ENCODE data around the gene ETFA.

DNA sequence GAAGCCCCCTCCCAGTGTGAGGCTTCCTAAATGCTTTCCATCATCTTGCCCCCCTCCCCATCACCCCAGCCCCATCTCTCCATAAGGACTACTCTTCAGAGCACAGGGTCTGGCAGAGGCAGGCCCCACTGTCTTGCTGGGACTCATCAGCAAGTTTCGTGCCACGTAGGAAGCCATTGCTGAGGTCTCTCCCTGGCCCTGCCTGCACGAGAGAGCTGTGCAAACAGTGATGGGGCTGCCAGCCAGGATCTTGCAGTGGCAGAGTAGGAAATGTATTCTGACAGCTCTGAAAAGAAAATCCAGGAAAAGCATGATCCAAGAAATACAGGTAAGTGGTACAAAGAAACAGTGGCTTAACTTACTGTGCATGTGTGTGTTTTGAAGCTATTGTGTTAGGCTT is 47.9 kb upstream of the ETFA start:
- TF ChIP-seq ZFP30 (CRISPR knock-in tag; IDR thresholded peaks at IDR 0.05) (no peak), TOX (CRISPR knock-in tag; IDR thresholded peaks at IDR 0.05; ENCODE audit: borderline replicate concordance) (no peak), ISL1 (CRISPR knock-in tag; IDR thresholded peaks at IDR 0.05) (no peak), ZNF8 (CRISPR knock-in tag; IDR thresholded peaks at IDR 0.05) (no peak), GLIS3 (CRISPR knock-in tag; IDR thresholded peaks at IDR 0.05) (no peak)
